H1 (cell line): ENCODE data around the gene ADCY9. TPM values are rescaled to one million over a fixed set of nuclear protein-coding genes. Genes with fewer than 3 reads are reported as not detected.
A peak's percentile ranks its signal among the peaks of the same experiment; 100 is the strongest.

Experiments used
- CTCF ChIA-PET: fragments of 300-600 bp; sonication (Branson Sonifier 250); formaldehyde crosslinking; loops from one replicate; lab custom pipeline; 2021; ENCODE audit not compliant: partially characterized antibody; lab: Charles Lee
- POLR2A ChIA-PET: fragments of 300-600 bp; sonication (Branson Sonifier 250); formaldehyde crosslinking; loops from one replicate; lab custom pipeline; 2021; ENCODE audit warnings: inconsistent platforms; ENCODE audit not compliant: partially characterized antibody; lab: Charles Lee
- DNase-seq, 2 experiments: peaks; one replicate each; pipeline versions ENCODE4 v3.0.0 to v3.0.0-alpha.2; 2010 to 2022; ENCODE audit warnings: low spot score in 2 of 2, low read depth in 1 of 2, mixed read lengths in 1 of 2
- FAIRE-seq: peaks from 2 replicates; lab custom pipeline; 2011; peaks lifted over from hg19 to GRCh38; lab: Jason Lieb, UNC
- H2AFZ ChIP-seq: 2 replicates; pipeline ENCODE4 v1.8.1; 2012; ENCODE audit warnings: low read length, inconsistent platforms
- H2AK5ac ChIP-seq: 2 replicates; pipeline ENCODE4 v1.6.1; 2013; ENCODE audit warnings: low read depth, low read length
- H2BK120ac ChIP-seq: replicated peaks from 2 replicates; pipeline ENCODE3; 2013; ENCODE audit warnings: low read depth, low read length, inconsistent platforms
- H2BK12ac ChIP-seq: 2 replicates; pipeline ENCODE4 v1.6.1; 2013; ENCODE audit warnings: low read depth, low read length
- H2BK15ac ChIP-seq: 2 replicates; pipeline ENCODE4 v1.6.1; 2013; ENCODE audit warnings: low read length
- H2BK20ac ChIP-seq: 2 replicates; pipeline ENCODE4 v1.6.1; 2013; ENCODE audit warnings: low read length
- H2BK5ac ChIP-seq: 2 replicates; pipeline ENCODE4 v1.6.1; 2013; ENCODE audit warnings: low read depth, low read length
- H3K14ac ChIP-seq: 2 replicates; pipeline ENCODE4 v1.6.1; 2013; ENCODE audit warnings: inconsistent platforms; ENCODE audit not compliant: insufficient read length
- H3K18ac ChIP-seq: 2 replicates; pipeline ENCODE4 v1.6.1; 2013; ENCODE audit warnings: low read length; ENCODE audit errors: extremely low read depth
- H3K23ac ChIP-seq: 2 replicates; pipeline ENCODE4 v1.6.1; 2013; ENCODE audit warnings: inconsistent platforms; ENCODE audit not compliant: insufficient read length
- H3K23me2 ChIP-seq: 2 replicates; pipeline ENCODE4 v1.6.1; 2013; ENCODE audit warnings: low read depth, low read length
- H3K27ac ChIP-seq: 2 replicates; pipeline ENCODE4 v1.6.1; 2011; ENCODE audit warnings: low read depth, low read length, inconsistent platforms
- H3K27me3 ChIP-seq, 4 experiments: replicated peaks in 1 of 4; 1 replicate in 1 of 4; 2 replicates in 3 of 4; pipeline versions ENCODE4 v1.6.1 to v1.8.1; 2011 to 2013; ENCODE audit warnings: low read length in 3 of 4, mild to moderate bottlenecking in 3 of 4, inconsistent platforms in 2 of 4, mixed read lengths in 2 of 4, moderate library complexity in 1 of 4; ENCODE audit not compliant: control insufficient read depth in 3 of 4, insufficient read depth in 3 of 4; ENCODE audit errors: extremely low read depth in 1 of 4
- H3K36me3 ChIP-seq, 4 experiments: 2 replicates each; pipeline versions ENCODE4 v1.6.1 to v1.8.1; 2011 to 2013; ENCODE audit warnings: mild to moderate bottlenecking in 4 of 4, low read length in 3 of 4, moderate library complexity in 2 of 4, control low read depth in 1 of 4, inconsistent platforms in 1 of 4; ENCODE audit not compliant: insufficient read depth in 4 of 4, control insufficient read depth in 2 of 4
- H3K4ac ChIP-seq: replicated peaks from 2 replicates; pipeline ENCODE3; 2013; ENCODE audit warnings: low read length, low read depth, mixed read lengths, inconsistent platforms; ENCODE audit not compliant: insufficient read length
- H3K4me1 ChIP-seq, 4 experiments: replicated peaks in 1 of 4; 1 replicate in 1 of 4; 2 replicates in 3 of 4; pipeline versions ENCODE4 v1.6.1 to v1.8.1; 2011 to 2013; ENCODE audit warnings: low read length in 3 of 4, inconsistent platforms in 2 of 4, mixed read lengths in 1 of 4; ENCODE audit not compliant: insufficient read depth in 4 of 4, control insufficient read depth in 3 of 4
- H3K4me2 ChIP-seq, 2 experiments: 2 replicates each; pipeline versions ENCODE4 v1.6.1 to v1.8.1; 2011 to 2013; ENCODE audit warnings: low read depth in 2 of 2, low read length in 2 of 2, control low read depth in 1 of 2, inconsistent platforms in 1 of 2, mild to moderate bottlenecking in 1 of 2; ENCODE audit not compliant: insufficient read depth in 1 of 2
- H3K4me3 ChIP-seq, 4 experiments: fragments of 200-600, 300-600 bp in 1 of 4; sonication (generic), shearing (Covaris generic), sonication (Bioruptor Twin) in 1 of 4; 2 replicates each; pipeline versions ENCODE4 v1.5.1 to v1.8.1; 2011 to 2016; ENCODE audit warnings: low read length in 4 of 4, low read depth in 3 of 4, control low read depth in 2 of 4, inconsistent platforms in 2 of 4, mild to moderate bottlenecking in 2 of 4, mixed read lengths in 1 of 4, moderate library complexity in 1 of 4; ENCODE audit not compliant: insufficient read depth in 2 of 4; ENCODE audit errors: extremely low read depth in 1 of 4
- H3K56ac ChIP-seq: replicated peaks from 2 replicates; pipeline ENCODE3; 2013; ENCODE audit warnings: low read depth, mild to moderate bottlenecking, mixed read lengths, low read length, inconsistent platforms; ENCODE audit not compliant: insufficient read length
- H3K79me1 ChIP-seq: 2 replicates; pipeline ENCODE4 v1.6.1; 2013; ENCODE audit warnings: low read depth, low read length, control low read depth
- H3K79me2 ChIP-seq, 2 experiments: 2 replicates each; pipeline versions ENCODE4 v1.6.1 to v1.8.1; 2012 to 2013; ENCODE audit warnings: low read length in 2 of 2, mild to moderate bottlenecking in 2 of 2, inconsistent platforms in 1 of 2; ENCODE audit not compliant: insufficient read depth in 2 of 2, control insufficient read depth in 1 of 2
- H3K9ac ChIP-seq, 4 experiments: replicated peaks in 1 of 4; 1 replicate in 1 of 4; 2 replicates in 3 of 4; pipeline versions ENCODE4 v1.6.1 to v1.8.1; 2011 to 2013; ENCODE audit warnings: low read depth in 3 of 4, low read length in 3 of 4, control low read depth in 2 of 4, mild to moderate bottlenecking in 2 of 4, moderate library complexity in 2 of 4, inconsistent platforms in 1 of 4; ENCODE audit errors: extremely low read depth in 1 of 4
- H3K9me3 ChIP-seq, 2 experiments: 2 replicates each; pipeline versions ENCODE4 v1.6.1 to v1.8.1; 2012 to 2013; ENCODE audit warnings: mild to moderate bottlenecking in 2 of 2, moderate library complexity in 2 of 2, control low read depth in 1 of 2, inconsistent platforms in 1 of 2, low read depth in 1 of 2, low read length in 1 of 2, mixed read lengths in 1 of 2; ENCODE audit not compliant: insufficient read depth in 2 of 2
- H4K20me1 ChIP-seq, 2 experiments: replicated peaks in 1 of 2; 2 replicates each; pipeline versions ENCODE3 to v1.8.1; 2011 to 2013; ENCODE audit warnings: inconsistent platforms in 2 of 2, low read length in 2 of 2, mild to moderate bottlenecking in 1 of 2; ENCODE audit not compliant: insufficient read depth in 2 of 2, control insufficient read depth in 1 of 2
- H4K5ac ChIP-seq: 2 replicates; pipeline ENCODE4 v1.6.1; 2013; ENCODE audit warnings: low read length, low read depth, mixed read lengths, inconsistent platforms; ENCODE audit not compliant: insufficient read length
- H4K8ac ChIP-seq: 2 replicates; pipeline ENCODE4 v1.8.0; 2013; ENCODE audit warnings: mild to moderate bottlenecking, moderate library complexity, low read length, inconsistent platforms; ENCODE audit not compliant: insufficient read depth; ENCODE audit errors: extremely low read depth
- H4K91ac ChIP-seq: replicated peaks from 2 replicates; pipeline ENCODE3; 2013; ENCODE audit warnings: low read length, mixed read lengths, inconsistent platforms; ENCODE audit not compliant: insufficient read length
- BACH1 ChIP-seq: IDR thresholded peaks from 2 replicates; pipeline ENCODE4 v1.6.1; 2012; ENCODE audit warnings: low read length, improper control_type of control experiment
- CEBPB ChIP-seq: IDR thresholded peaks from 2 replicates; pipeline ENCODE4 v1.6.1; 2012; ENCODE audit warnings: low read depth, low read length
- NRF1 ChIP-seq: IDR thresholded peaks from 2 replicates; pipeline ENCODE4 v1.6.1; 2011; ENCODE audit warnings: mild to moderate bottlenecking, low read depth, low read length, improper control_type of control experiment
- SAP30 ChIP-seq: fragments of 300-600 bp; sonication (generic); IDR thresholded peaks from 2 replicates; pipeline ENCODE4 v1.7.1; 2012; ENCODE audit warnings: low read length, moderate library complexity, mild to moderate bottlenecking, inconsistent platforms; ENCODE audit not compliant: insufficient read depth, insufficient replicate concordance
- WGBS, 2 experiments: shearing (Covaris generic) in 1 of 2; methylation state at CpG; one replicate each; pipeline versions ENCODE4 v1.1.6 to v1.1.7; 2013 to 2015; ENCODE audit warnings: low lambda C conversion rate in 2 of 2, mixed read lengths in 2 of 2, inconsistent platforms in 1 of 2, low coverage in 1 of 2, missing lambda C conversion rate in 1 of 2; ENCODE audit not compliant: insufficient replicate concordance in 2 of 2, insufficient coverage in 1 of 2, insufficient read length in 1 of 2; ENCODE audit errors: extremely low coverage in 1 of 2, missing lambda C conversion rate in 1 of 2; 5-methylcytosine and 5-hydroxymethylcytosine counted together
- polyA plus RNA-seq, 7 experiments: library from polyadenylated mRNA; depleted of rRNA in 3 of 7; stranded (reverse) in 5 of 7; unstranded in 2 of 7; fragments of >200 nt in 5 of 7; fragments of 200-250 nt in 2 of 7; gene quantifications; 1 replicate in 5 of 7; 2 replicates in 1 of 7; 4 replicates in 1 of 7; pipeline versions ENCODE4 v1.2.1 to v1.2.3, GENCODE V29; 2011 to 2013; ENCODE audit warnings: missing spikeins in 2 of 7, mixed read lengths in 2 of 7
- total RNA-seq: library from RNA; stranded (reverse); fragmentation: NEBNext Ultra II Directional; extraction: Animal tissue kit (Norgen Biotek cat#: 25700); gene quantifications from 2 replicates; pipeline ENCODE4 v1.2.1, GENCODE V29; 2021

Gene ADCY9
- total and polyA plus RNA-seq, 2 of the 8 experiments (the other 6 are each of a cell fraction or from before 2014, with no cell fraction given): 5.4 to 13.1 TPM

DNA sequence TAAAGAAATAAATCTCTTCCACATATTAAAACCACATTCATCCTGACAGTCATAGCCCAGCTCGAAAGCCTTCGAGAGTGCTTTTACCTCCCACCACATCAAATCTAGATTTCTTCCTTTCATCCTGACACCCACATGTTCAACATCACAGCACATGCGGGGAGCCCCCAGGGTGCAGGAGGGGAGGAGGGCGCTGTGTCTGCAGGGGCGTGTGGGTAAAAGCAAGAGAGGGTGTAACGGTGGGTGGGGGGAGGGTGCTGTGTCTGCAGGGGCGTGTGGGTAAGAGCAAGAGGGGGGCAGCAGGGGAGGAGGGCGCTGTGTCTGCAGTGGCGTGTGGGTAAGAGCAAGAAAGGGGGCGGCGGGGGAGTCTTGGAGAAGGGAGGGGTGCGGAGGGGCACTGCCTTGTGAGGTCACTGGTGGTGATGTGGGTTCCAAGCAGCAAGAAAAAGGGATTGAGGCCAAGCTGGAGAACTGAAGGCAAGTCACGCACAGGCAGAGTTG is 34.7 kb downstream of the ADCY9 start:
- H3K14ac ChIP-seq: no peak overlapping the region
- no peak overlapping the region for H3K23ac ChIP-seq
- FAIRE-seq (no peak), DNase-seq (no peak)
- H4K20me1 ChIP-seq: peaks cover 2% of the 10 kb centered on the region in 2 experiments
- H3K56ac ChIP-seq: no peak overlapping the region
- H4K91ac ChIP-seq: no peak overlapping the region
- H2BK12ac ChIP-seq: no peak overlapping the region
- no peak overlapping the region for H3K9ac ChIP-seq
- H3K9me3 ChIP-seq: no peaks in the 10 kb centered on the region
- no peak overlapping the region for H3K4ac ChIP-seq
- H3K27me3 ChIP-seq: no peaks in the 10 kb centered on the region
- no peaks in the 10 kb centered on the region for H3K79me2 ChIP-seq
- ChIA-PET POLR2A (interaction anchor here (0.8 kb wide), 1 partner anchor 116 kb away, joined by 3 read pairs; no protein-coding TSS in a partner anchor), CTCF (interaction anchor here (0.5 to 1.2 kb wide), 2 partner anchors 162 to 172 kb away, joined by 3 to 4 read pairs; no protein-coding TSS in a partner anchor)
- no peak overlapping the region for H4K5ac ChIP-seq
- no peak overlapping the region for H2BK15ac ChIP-seq
- H2BK120ac ChIP-seq: no peak overlapping the region
- H3K23me2 ChIP-seq: no peaks in the 10 kb centered on the region
- H3K36me3 ChIP-seq: no peaks in the 10 kb centered on the region
- H3K79me1 ChIP-seq: no peaks in the 10 kb centered on the region
- H3K4me1 ChIP-seq: peaks cover 0 to 8% (median 4%) of the 10 kb centered on the region in 4 experiments; a peak in 4 of 7 replicates
- no peak overlapping the region; the same call in 1 of the 2 replicates for H3K18ac ChIP-seq
- H2BK5ac ChIP-seq: peak overlapping the region; percentile 39; the same call in 1 of the 2 replicates
- H3K27ac ChIP-seq: no peak overlapping the region
- TF ChIP-seq SAP30 (no peak), NRF1 (no peak), CEBPB (no peak), BACH1 (no peak)
- H2AK5ac ChIP-seq: no peak overlapping the region
- no peak overlapping the region for H4K8ac ChIP-seq
- H2BK20ac ChIP-seq: no peak overlapping the region
- 80% methylated on average over 6 of the region's 13 CpGs; no CpG with 5 or more reads in 1 of the 2 experiments for WGBS, 2 experiments
- no peak overlapping the region for H3K4me2 ChIP-seq
- H2AFZ ChIP-seq: no peak overlapping the region
- H3K4me3 ChIP-seq: no peak overlapping the region
